GM21529 (cell line): Measurements from ENCODE around the gene SEPTIN8.

Experiments used
- ATAC-seq: cut with Tn5 transposase; IDR thresholded peaks from one replicate; pipeline ENCODE4 v1.9.1; 2021; ENCODE audit not compliant: unreplicated experiment

Gene SEPTIN8

DNA sequence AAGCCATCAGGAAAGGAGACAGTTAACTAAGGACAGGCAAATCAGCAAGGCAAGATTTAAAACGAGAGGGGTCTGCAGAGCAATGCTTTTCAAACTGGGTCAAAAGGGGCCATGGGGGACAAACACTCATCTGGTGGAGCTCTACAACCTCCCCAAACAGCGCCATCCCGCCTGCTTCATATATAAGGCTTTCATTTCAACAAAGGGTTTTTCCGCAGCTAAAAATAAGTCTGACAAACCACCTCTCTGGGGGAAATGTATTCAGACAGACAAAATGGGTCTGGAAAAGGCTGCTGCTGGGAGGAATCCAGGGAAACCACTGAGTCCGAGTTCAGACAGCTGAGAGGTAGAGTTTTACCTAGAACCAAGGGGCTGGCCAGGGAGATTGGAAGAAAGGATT lies 8.3 kb upstream of the SEPTIN8 start:
- ATAC-seq = no peak

- no peak for ATAC-seq
Measured at GRCh38 chr5:132782101-132782500, 5.1 kb upstream of the SEPTIN8 start.

DNA sequence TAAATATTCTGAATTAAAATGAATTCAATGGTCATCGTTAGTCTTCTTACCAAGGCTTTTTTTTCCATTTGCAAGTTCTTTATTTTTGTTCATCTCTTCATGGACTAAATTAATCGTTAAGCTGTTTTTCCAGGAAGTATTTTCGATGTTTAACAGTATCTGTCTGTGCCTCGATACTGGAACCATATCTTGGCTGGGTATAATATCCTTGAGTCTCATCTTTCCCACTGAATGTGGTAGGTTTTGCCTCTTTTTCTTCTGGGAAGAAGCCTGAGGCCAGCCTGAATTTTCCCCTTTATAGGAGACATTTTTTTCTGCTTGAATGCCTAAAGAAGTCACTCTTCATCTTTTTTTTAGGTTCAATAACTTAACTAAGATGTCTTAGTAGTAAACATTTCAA lies 4.0 kb upstream of the SEPTIN8 start:
- no peak for ATAC-seq

- no peak for ATAC-seq
Measured at GRCh38 chr5:132780577-132780976, 3.5 kb upstream of the SEPTIN8 start.

DNA sequence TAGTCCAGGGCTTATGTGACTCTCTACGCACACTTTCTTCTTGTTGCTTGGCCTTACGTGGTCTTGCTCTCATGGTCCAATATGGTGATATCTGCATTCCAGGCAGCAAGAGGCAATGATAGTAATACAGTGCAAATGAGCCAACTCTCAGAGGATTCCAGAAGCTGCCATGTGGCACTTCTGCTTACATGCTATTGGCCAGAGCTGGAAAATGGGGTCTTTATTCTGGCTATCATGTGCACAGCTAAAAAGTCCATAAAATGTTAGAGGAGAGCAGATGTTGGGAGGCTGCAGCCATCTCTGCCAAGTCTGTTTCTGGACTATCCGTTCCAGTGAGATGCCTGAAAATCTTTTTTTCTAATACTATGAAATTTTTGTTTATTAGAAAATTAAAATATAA lies 2.9 kb upstream of the SEPTIN8 start:
- ATAC-seq = no peak

- no peak for ATAC-seq
Measured at GRCh38 chr5:132778856-132779255, 1.8 kb upstream of the SEPTIN8 start.

DNA sequence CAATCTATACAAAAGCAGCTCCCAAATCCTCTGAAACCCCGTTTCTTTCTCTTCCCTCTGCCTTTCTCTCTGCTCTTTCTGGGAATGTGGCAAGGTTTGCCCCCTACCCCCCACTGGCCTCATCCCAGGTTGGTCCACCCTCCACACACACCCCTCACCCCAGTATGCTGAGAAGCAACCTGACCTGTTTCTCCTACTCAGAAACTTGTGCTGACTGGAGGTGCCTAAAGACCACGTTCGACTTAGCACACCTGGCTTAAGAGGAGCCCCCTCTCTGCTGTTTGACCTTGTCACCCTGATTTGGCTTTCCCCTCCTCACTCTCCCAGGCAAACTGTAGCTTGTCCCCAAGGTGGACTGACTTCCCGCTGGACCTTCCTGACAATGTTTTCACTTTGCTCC lies 1.1 kb upstream of the SEPTIN8 start:
- ATAC-seq = no peak

DNA sequence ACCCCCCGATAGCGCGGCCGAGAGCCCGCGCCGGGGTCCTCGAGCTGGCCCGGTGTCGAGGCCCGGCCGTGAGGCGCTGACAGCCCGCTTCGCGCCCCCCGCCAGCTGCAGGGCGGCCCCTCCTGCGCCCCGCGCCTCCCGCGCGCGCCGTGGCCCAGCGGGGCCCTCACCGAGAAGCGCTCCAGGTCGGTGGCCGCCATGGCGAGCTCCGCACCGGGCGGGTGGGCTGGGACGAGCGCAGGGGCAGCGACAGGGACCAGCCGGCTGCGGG lies 166 bp downstream of the SEPTIN8 start:
- ATAC-seq = peak; percentile 37

DNA sequence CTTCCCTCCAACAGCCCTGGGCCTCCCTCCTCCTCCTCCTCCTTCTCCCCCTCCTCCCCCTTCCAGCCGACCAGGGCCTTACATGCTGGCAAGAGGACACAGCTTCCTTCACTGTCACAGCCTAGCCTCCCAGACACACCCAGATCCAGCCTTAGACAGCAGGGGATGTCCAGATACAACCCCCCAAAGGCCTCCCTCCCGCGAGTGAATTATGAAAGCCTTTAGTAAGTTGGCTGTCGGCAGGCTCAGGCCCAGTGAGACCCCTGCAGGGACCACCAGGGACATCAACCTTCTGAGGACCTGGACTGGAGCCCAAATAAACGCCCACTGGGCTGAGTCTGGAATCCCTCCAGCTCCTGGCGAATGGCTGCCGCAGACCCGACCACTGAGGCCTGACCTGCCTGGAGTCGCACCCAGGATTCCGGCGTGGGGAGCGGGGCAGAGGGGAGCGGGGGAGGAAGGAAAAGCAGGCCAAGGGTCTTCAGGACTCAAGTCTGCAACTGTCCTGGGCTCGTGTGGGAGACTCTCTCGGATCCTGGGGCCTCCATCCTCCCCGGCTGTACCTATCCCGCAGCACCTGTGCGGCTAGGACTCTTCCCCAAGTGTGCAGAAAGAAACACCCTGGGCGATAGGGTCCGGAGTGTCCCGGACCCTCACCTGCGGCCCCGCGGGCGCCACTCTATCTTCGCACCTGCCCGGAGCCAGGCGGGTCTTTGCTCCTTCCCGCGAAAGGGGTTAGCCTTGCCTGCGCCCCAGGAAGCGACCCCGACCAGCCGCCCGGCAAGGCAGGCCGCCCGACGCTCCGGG lies 705 bp downstream of the SEPTIN8 start:
- ATAC-seq = peak; percentile 24

DNA sequence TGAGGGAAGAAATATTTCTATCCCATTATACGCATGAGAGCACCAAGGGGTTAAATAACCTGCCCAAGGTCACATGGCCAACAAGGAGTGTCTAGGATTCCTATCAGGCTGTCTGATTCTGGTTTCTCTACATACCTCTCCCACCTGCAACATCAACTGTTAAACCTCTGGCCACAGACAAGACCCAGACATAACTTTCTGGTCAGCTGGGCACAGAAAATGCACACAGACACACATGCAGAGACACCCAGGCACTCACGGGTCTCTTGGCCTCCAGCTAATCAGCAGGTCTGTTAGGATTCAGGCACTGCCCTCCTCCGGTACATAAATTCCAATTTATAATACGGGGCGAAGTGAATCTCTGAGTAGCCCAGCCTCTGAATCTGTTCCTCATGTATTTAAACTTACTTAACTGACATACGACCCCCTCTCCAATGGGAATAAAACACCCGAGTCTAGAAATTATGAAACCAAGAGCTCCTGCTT lies 1.5 kb downstream of the SEPTIN8 start:
- no peak for ATAC-seq

DNA sequence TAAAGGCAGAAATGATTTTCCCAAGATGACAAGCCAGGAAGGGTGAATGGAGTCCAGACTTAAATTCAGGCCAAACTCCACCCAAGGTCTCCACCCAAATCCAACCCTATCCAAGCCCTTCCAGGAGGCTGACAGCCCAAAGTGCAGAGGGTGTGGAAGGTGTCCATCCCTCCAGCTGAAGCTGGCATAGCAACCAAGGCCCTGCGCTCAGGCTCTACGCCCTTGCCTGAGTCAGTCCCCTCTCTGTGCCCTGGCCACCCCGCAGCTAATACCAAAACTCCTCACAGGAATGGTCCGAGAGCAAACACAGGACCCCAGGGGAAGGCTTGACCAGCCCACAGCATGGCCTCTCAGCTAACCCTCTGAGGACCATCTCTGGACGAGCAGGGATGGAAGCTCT lies 2.1 kb downstream of the SEPTIN8 start:
- no peak for ATAC-seq

- ATAC-seq = no peak
Measured at GRCh38 chr5:132774406-132774805, 2.6 kb downstream of the SEPTIN8 start.

DNA sequence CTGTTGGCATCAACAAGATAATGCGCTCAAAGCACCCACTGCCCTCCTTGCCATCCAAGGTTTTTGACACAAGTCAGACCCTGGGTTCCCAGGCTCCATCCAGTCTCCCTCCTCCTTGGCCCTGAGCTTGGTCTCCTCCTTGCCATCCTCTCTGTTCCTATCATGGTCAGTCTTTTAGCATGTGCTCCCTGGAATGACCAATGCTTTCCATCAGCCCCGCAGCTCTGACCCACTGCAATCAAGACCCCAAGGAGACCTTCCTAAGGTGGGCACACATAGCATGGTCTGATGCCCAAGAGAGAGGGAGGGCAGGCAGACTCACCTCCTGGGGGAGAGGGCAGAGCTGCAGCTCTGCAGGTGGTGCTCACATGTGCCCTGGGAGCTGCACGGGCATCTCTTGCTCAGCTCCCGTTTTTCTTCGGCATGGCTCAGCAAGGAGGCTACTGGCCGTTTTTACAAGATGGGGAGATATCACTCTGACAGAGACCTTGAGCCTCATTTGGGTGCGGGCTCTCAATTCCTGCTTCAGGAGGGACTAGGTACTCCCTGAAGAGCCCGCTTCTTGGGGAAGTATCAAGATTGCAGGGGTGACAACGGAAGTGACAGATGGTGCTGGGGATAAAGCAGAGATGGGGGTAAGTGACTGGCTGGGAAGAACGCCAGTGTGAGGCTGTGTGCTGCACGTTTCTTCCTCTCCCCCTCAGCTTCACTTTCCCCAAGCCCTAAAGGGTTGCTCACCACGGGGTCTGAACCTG lies 3.3 kb downstream of the SEPTIN8 start:
- ATAC-seq = no peak

DNA sequence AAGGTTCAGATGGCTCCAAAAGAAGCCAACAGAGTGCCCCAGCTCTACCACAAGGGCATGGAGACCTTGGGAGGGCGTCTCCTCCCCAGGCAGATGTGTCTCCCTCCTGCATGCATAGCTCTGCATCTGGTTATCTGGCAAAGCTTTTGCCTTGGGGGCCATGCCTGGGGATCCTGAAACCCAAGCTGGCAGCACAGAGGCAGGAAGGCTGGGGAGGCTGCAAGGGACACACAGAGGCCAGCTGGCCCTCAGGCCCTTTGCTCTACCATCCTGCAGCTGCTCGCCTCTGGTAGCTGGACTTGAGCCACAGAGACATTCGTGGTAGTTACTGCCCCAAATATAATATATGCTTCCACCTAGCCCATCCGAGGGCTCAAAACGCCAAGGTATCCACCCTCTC lies 3.9 kb downstream of the SEPTIN8 start:
- ATAC-seq = no peak

DNA sequence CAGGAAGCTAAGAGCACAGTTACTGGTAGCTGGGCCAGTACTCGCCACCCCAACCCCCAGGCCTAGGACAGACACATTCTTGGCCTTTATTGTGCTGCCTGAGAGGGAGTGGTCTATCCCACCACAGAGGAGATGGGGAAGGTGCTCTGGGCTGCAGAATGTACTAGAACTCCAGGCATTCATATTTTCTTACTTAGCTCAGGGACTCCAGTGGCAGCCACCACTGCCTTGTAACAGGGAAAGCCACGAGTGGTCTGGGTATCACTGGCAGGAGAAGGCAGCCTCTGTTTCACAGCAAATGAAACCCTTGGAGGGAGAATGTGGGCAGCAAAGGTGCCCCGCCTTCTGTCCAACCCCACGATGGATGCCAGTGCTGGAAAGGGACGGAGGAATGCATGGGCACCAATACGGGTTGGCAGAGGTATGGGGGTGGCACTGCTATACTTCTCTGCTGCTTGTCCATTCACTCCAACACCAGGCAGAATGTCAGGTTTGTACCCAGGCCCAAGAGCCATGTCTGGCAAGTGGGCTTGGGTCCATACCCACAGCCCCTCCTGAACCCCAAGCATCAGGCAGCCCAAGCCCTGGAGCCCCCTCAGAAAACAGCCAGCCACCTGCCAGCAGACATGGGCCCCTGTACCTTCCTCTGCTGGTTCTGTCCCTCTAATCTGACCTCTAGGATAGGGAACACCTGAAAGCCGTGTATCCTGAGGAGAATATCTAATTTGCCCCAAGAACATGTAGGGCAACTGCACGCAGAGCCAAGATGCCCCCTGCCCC lies 4.6 kb downstream of the SEPTIN8 start:
- no peak for ATAC-seq

GRCh38 chr5:132771503-132771998 lies 5.5 kb downstream of the SEPTIN8 start:
- ATAC-seq = no peak

DNA sequence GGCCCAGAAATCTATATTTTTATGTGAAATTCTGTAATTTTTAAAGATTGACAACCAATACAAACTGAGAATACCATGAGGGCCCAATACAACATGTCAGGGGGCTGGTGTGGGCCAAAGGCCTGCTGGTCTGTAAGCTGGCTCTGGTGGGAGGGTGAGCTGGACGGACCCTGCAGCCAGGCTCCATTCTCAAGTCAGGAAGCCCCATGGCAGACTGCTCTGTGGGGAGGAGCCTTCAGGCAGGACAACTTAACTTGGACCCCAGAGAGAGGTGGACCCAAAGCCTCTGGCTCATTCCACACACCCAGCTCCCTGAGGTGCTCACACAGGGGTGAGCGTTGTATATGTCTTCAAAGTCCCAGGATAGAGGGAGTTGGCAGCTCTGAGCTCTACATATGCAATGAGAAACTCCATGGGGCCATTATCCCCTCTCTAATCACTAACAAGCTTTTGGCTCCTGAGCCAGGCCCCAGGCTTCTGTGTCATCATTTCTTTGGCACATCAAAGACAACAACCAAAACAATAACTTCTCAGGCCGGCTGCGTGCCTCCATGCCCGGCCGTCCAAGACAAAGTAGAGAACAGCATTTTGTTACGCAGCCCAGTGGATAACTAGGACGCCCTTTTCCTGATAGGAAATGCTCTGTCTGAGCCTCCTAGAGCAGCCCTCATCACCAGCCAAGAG lies 6.4 kb downstream of the SEPTIN8 start:
- no peak for ATAC-seq

DNA sequence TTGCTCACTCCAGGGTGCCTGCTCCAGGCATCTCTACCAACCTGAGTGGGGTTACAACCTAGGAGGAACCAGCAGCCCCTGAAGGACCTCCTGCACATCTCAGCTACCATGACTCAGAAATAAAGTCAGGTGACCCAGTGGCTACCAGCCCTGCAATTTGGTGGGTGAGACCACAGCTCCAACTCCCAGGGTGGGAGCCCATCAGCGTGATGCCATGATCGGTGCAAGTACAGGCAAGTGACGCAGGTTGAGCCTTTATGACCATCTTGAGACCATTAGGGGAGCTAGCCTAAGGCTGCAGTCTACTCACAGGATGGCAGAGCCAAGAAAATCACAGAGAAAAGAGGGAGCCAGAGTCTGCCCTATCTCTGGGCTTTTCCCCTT lies 8.6 kb downstream of the SEPTIN8 start:
- ATAC-seq = no peak

GRCh38 chr5:132767150-132767549 lies 9.9 kb downstream of the SEPTIN8 start:
- no peak for ATAC-seq

DNA sequence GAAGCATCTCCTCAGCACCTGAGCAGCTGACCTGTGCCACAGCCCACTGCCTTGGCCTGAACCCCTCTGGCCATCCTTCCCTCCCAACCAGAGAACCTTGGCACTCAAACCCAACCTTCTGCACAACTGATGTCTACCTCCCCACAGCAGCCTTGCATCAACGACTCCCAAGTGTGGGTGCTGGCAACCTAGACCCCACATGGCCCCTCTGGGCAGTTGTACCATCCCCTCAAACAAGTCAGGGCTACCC lies 10.3 kb downstream of the SEPTIN8 start:
- ATAC-seq = no peak

DNA sequence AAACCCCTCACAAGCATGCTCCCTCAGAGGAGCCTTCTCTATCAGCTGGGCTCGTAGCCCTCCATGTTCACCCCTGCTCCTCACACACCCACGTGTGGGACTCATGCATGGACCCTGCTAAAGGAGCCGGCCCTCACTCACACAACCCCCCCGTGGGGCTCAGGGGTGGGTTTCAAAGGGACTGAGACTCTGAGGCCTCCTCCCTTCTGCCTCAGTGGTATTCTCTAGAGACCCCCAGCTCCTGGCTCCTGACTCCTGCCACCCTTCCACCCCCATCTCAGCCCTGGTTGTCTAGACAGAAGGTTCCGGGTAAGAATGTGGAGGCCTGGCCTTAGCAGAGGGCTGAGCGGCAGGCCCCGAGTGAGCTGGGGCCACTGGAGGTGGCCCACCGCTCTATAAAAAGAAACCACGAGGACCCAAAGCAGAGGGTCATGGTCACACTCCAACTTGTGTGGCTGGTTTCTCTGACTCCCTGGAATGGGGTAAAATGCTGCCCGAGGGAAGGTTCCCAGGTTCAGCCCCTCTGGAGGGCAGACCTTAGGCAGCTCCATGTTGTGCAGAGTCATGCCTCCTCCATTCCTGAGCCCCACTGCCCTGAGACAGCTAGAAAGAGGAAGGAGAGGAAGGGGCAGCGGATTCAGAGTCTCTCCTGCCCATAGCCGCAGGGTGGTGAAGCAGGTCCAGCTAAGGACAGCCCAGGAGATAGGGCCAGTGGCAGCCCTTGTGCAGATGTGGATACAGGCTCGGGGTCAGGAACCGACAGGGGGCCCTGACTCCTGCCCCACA lies 10.8 kb downstream of the SEPTIN8 start:
- no peak for ATAC-seq
